H9 (cell line): ENCODE results near the gene SMIM1. TPM values are rescaled to one million over a fixed set of nuclear protein-coding genes. Genes with fewer than 3 reads are reported as not detected.
"Not testable (repeated sequence)": the region's sequence is repeated elsewhere in the genome, so short reads cannot be mapped to it uniquely, and the experiment has no call there.

Source experiments
- DNase-seq: peaks from one replicate; pipeline ENCODE4 v3.0.0-alpha.2; 2017
- H2AFZ ChIP-seq: one replicate; pipeline ENCODE4 v1.6.1; 2013; ENCODE audit warnings: mild to moderate bottlenecking, low read length, control low read depth, moderate library complexity
- H2AK5ac ChIP-seq: 2 replicates; pipeline ENCODE4 v1.6.1; 2013; ENCODE audit warnings: low read length, control low read depth, mixed read lengths; ENCODE audit not compliant: insufficient read length
- H2BK120ac ChIP-seq: one replicate; pipeline ENCODE4 v1.6.1; 2013; ENCODE audit warnings: low read depth, mild to moderate bottlenecking, low read length, control low read depth, inconsistent platforms; ENCODE audit not compliant: poor library complexity, severe bottlenecking
- H2BK12ac ChIP-seq: 2 replicates; pipeline ENCODE4 v1.6.1; 2013; ENCODE audit warnings: low read length, control low read depth, mixed read lengths, low read depth; ENCODE audit not compliant: insufficient read length
- H2BK15ac ChIP-seq: 2 replicates; pipeline ENCODE4 v1.6.1; 2013; ENCODE audit warnings: low read depth, low read length, control low read depth
- H2BK20ac ChIP-seq: one replicate; pipeline ENCODE4 v1.6.1; 2013; ENCODE audit warnings: low read depth, mild to moderate bottlenecking, low read length, control low read depth, inconsistent platforms; ENCODE audit not compliant: poor library complexity, severe bottlenecking
- H2BK5ac ChIP-seq: 2 replicates; pipeline ENCODE4 v1.6.1; 2013; ENCODE audit warnings: low read length, control low read depth, mixed read lengths; ENCODE audit not compliant: insufficient read length
- H3K14ac ChIP-seq: 2 replicates; pipeline ENCODE4 v1.6.1; 2013; ENCODE audit warnings: low read length, control low read depth; ENCODE audit not compliant: insufficient read depth
- H3K18ac ChIP-seq: 2 replicates; pipeline ENCODE4 v1.6.1; 2013; ENCODE audit warnings: low read depth, mild to moderate bottlenecking, mixed read lengths, low read length, control low read depth; ENCODE audit not compliant: insufficient read length
- H3K23ac ChIP-seq: 2 replicates; pipeline ENCODE4 v1.6.1; 2013; ENCODE audit warnings: low read length, control low read depth, mixed read lengths, low read depth; ENCODE audit not compliant: insufficient read length
- H3K23me2 ChIP-seq: 2 replicates; pipeline ENCODE4 v1.6.1; 2013; ENCODE audit warnings: low read depth, mild to moderate bottlenecking, mixed read lengths, low read length, control low read depth; ENCODE audit not compliant: insufficient read length, poor library complexity, severe bottlenecking
- H3K27ac ChIP-seq: 2 replicates; pipeline ENCODE4 v1.5.1; 2013; ENCODE audit warnings: low read length, control low read depth, mixed read lengths, low read depth; ENCODE audit not compliant: insufficient read length
- H3K27me3 ChIP-seq: 2 replicates; pipeline ENCODE4 v1.6.1; 2013; ENCODE audit warnings: low read length, control low read depth, inconsistent platforms; ENCODE audit not compliant: insufficient read depth
- H3K4ac ChIP-seq: 2 replicates; pipeline ENCODE4 v1.6.1; 2013; ENCODE audit warnings: low read depth, mild to moderate bottlenecking, control low read depth, inconsistent platforms, low read length, moderate library complexity
- H3K4me1 ChIP-seq: 2 replicates; pipeline ENCODE4 v1.6.1; 2013; ENCODE audit warnings: low read length, control low read depth, inconsistent platforms; ENCODE audit not compliant: insufficient read depth
- H3K4me2 ChIP-seq: 2 replicates; pipeline ENCODE4 v1.6.1; 2013; ENCODE audit warnings: low read length, control low read depth, mixed read lengths; ENCODE audit not compliant: insufficient read length, insufficient read depth
- H3K56ac ChIP-seq: 2 replicates; pipeline ENCODE4 v1.6.1; 2013; ENCODE audit warnings: low read depth, mild to moderate bottlenecking, mixed read lengths, low read length, control low read depth; ENCODE audit not compliant: insufficient read length
- H3K79me1 ChIP-seq: 2 replicates; pipeline ENCODE4 v1.6.1; 2013; ENCODE audit warnings: low read depth, mild to moderate bottlenecking, moderate library complexity, low read length, control low read depth, inconsistent platforms; ENCODE audit not compliant: insufficient read depth, poor library complexity, severe bottlenecking
- H3K79me2 ChIP-seq: 2 replicates; pipeline ENCODE4 v1.6.1; 2013; ENCODE audit warnings: low read length, control low read depth, inconsistent platforms; ENCODE audit not compliant: insufficient read depth
- H3K9ac ChIP-seq: 2 replicates; pipeline ENCODE4 v1.6.1; 2013; ENCODE audit warnings: low read length, control low read depth, mixed read lengths; ENCODE audit not compliant: insufficient read length; ENCODE audit errors: extremely low read depth
- H3K9me3 ChIP-seq: one replicate; pipeline ENCODE4 v1.6.1; 2013; ENCODE audit warnings: low read depth, low read length, inconsistent platforms; ENCODE audit not compliant: control insufficient read depth
- H3T11ph ChIP-seq: one replicate; pipeline ENCODE4 v1.6.1; 2013; ENCODE audit warnings: mild to moderate bottlenecking, low read length, control low read depth, inconsistent platforms
- H4K20me1 ChIP-seq: one replicate; pipeline ENCODE4 v1.6.1; 2013; ENCODE audit not compliant: control insufficient read depth, insufficient read length, insufficient read depth
- H4K5ac ChIP-seq: 2 replicates; pipeline ENCODE4 v1.6.1; 2013; ENCODE audit warnings: low read depth, mild to moderate bottlenecking, mixed read lengths, low read length, control low read depth; ENCODE audit not compliant: insufficient read length
- H4K8ac ChIP-seq: replicated peaks from 2 replicates; pipeline ENCODE4 v1.6.1; 2013; ENCODE audit warnings: low read length, control low read depth, mixed read lengths, low read depth; ENCODE audit not compliant: insufficient read length
- H4K91ac ChIP-seq: 2 replicates; pipeline ENCODE4 v1.6.1; 2013; ENCODE audit warnings: low read depth, mild to moderate bottlenecking, moderate library complexity, mixed read lengths, low read length, control low read depth; ENCODE audit not compliant: insufficient read length
- H3K27ac Mint-ChIP-seq, 3 experiments: 2 replicates in 2 of 3; 3 replicates in 1 of 3; pipeline ENCODE4 v1.8.0; 2020 to 2021; ENCODE audit warnings: mixed read lengths in 3 of 3, mild to moderate bottlenecking in 1 of 3, moderate library complexity in 1 of 3
- H3K27me3 Mint-ChIP-seq: 2 replicates; pipeline ENCODE4 v1.8.0; 2021; ENCODE audit warnings: low read depth, mild to moderate bottlenecking, moderate library complexity, mixed read lengths
- H3K36me3 Mint-ChIP-seq, 3 experiments: 2 replicates in 2 of 3; 3 replicates in 1 of 3; pipeline ENCODE4 v1.8.0; 2020 to 2021; ENCODE audit warnings: low read depth in 3 of 3, mixed read lengths in 3 of 3; ENCODE audit not compliant: insufficient read depth in 1 of 3
- H3K4me1 Mint-ChIP-seq, 2 experiments: 2 replicates each; pipeline ENCODE4 v1.8.0; 2020; ENCODE audit warnings: mixed read lengths in 2 of 2
- H3K4me3 Mint-ChIP-seq, 2 experiments: 2 replicates in 1 of 2; 3 replicates in 1 of 2; pipeline ENCODE4 v1.8.0; 2020 to 2021; ENCODE audit warnings: mild to moderate bottlenecking in 2 of 2, mixed read lengths in 2 of 2, moderate library complexity in 1 of 2
- H3K9me3 Mint-ChIP-seq, 2 experiments: 2 replicates in 1 of 2; 3 replicates in 1 of 2; pipeline ENCODE4 v1.8.0; 2020; ENCODE audit warnings: mild to moderate bottlenecking in 2 of 2, mixed read lengths in 2 of 2, moderate library complexity in 1 of 2
- WGBS: extraction: QIAGEN DNeasy Blood & Tissue Kit; methylation state at CpG from one replicate; pipeline ENCODE4 v1.1.7; 2013; ENCODE audit warnings: missing lambda C conversion rate, low lambda C conversion rate, mixed read lengths; ENCODE audit not compliant: insufficient read length; ENCODE audit errors: extremely low coverage; 5-methylcytosine and 5-hydroxymethylcytosine counted together
- total RNA-seq: library from RNA; stranded (reverse); gene quantifications from 2 replicates; pipeline ENCODE4 v1.2.1, GENCODE V29; 2021
- TF ChIP-seq, protein P1 (sequence below): fragments of 200-600 bp; sonication (generic); conservative IDR thresholded peaks from 3 replicates; pipeline ENCODE4 v1.8.0; 2021; ENCODE audit warnings: antibody characterized with exemption, mild to moderate bottlenecking

SMIM1 gene
- total RNA-seq, 1 experiment from 2014 or later: 5.3 TPM

DNA sequence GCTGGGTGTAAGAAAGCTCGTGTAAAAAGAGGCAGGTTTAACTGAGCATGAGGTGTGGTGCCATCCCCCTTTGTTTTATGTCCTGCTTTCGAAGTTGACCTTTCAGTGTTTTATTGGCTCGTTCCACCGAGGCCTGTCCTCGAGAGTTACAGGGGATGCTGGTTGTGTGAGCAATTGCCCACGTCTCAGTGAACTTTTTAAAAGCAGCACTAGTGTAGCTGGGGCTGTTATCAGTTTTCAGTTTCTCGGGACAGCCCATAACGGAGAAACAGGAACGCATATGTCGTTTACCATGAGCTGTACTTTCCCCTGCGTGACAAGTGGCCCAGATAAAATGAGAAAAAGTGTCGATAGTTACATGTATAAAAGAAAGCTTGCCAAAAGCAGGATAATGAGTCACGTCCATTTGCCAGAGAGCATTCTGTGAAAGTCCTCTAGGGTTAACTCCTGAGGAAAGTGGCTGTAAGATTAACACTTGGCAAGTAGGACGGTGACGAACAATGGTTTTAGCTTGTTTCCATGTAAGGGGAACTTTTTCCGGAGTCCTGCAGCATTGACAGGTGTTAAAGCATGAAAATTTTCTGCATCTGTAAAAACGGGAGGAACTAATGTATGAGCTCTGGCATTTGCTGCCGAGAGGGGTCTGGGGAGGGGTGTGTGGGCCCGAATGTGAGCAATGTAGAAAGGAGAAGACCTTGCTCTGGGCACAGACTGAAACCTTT, 31.5 kb downstream of the SMIM1 start:
- TF ChIP-seq, protein P1, sequence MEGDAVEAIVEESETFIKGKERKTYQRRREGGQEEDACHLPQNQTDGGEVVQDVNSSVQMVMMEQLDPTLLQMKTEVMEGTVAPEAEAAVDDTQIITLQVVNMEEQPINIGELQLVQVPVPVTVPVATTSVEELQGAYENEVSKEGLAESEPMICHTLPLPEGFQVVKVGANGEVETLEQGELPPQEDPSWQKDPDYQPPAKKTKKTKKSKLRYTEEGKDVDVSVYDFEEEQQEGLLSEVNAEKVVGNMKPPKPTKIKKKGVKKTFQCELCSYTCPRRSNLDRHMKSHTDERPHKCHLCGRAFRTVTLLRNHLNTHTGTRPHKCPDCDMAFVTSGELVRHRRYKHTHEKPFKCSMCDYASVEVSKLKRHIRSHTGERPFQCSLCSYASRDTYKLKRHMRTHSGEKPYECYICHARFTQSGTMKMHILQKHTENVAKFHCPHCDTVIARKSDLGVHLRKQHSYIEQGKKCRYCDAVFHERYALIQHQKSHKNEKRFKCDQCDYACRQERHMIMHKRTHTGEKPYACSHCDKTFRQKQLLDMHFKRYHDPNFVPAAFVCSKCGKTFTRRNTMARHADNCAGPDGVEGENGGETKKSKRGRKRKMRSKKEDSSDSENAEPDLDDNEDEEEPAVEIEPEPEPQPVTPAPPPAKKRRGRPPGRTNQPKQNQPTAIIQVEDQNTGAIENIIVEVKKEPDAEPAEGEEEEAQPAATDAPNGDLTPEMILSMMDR: no peak
- Mint-ChIP-seq H3K9me3 (peaks cover 59 to 62% of the 10 kb centered on the region in 2 experiments), H3K4me3 (no peak overlapping the region), H3K27me3 (peaks cover 39% of the 10 kb centered on the region), H3K36me3 (peaks cover 10 to 15% (median 14%) of the 10 kb centered on the region in 3 experiments), H3K27ac (no peak overlapping the region), H3K4me1 (peaks cover 0 to 2% of the 10 kb centered on the region in 2 experiments; a peak in 2 of 4 replicates)
- WGBS: no CpG with 5 or more reads among the region's 19 CpGs
- H3K27me3 ChIP-seq: no peaks in the 10 kb centered on the region
- no peak overlapping the region for H2AFZ ChIP-seq
- H4K5ac ChIP-seq: no peak overlapping the region
- no peak overlapping the region for H3K4me2 ChIP-seq
- H2BK5ac ChIP-seq: no peak overlapping the region
- no peak overlapping the region for H3K56ac ChIP-seq
- no peak overlapping the region for H3K27ac ChIP-seq
- no peak overlapping the region for H4K8ac ChIP-seq
- no peak overlapping the region for H2BK120ac ChIP-seq
- H3K14ac ChIP-seq: no peak overlapping the region
- no peak overlapping the region for H3T11ph ChIP-seq
- H4K91ac ChIP-seq: no peak overlapping the region
- peaks cover 13% of the 10 kb centered on the region for H3K9me3 ChIP-seq
- H2BK20ac ChIP-seq: no peak overlapping the region
- no peaks in the 10 kb centered on the region for H3K23me2 ChIP-seq
- no peak overlapping the region for H3K23ac ChIP-seq
- H2BK12ac ChIP-seq: no peak overlapping the region
- no peak overlapping the region for H3K4ac ChIP-seq
- H3K18ac ChIP-seq: no peak overlapping the region
- H3K79me1 ChIP-seq: no peaks in the 10 kb centered on the region
- no peak overlapping the region for H3K9ac ChIP-seq
- H2AK5ac ChIP-seq: no peak overlapping the region
- no peak overlapping the region for H2BK15ac ChIP-seq
- H3K79me2 ChIP-seq: no peaks in the 10 kb centered on the region
- no peaks in the 10 kb centered on the region for H3K4me1 ChIP-seq
- no peaks in the 10 kb centered on the region for H4K20me1 ChIP-seq
- no peak for DNase-seq

DNA sequence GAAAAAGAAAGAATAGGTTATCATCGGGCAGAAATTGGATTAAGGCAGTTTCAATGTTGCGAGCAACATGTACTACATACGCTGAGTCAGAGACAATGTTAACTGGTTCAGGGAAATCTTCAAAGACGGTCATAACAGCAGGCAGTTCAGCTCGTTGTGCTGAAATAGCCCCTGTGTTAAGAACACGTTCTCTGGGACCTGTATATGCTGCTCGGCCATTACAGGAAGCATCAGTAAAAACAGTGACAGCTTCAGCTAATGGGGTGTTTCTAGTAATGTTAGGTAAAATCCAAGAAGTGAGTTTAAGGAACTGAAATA, 32.0 kb downstream of the SMIM1 start:
- not testable (repeated sequence) for DNase-seq, H2BK120ac ChIP-seq, H3K4ac ChIP-seq, H4K5ac ChIP-seq, H3K4me3 Mint-ChIP-seq, H4K91ac ChIP-seq, H3K23ac ChIP-seq, H2AK5ac ChIP-seq, H3T11ph ChIP-seq, H3K4me1 Mint-ChIP-seq, H3K14ac ChIP-seq, H3K79me2 ChIP-seq, H4K8ac ChIP-seq, H2BK20ac ChIP-seq, H3K4me2 ChIP-seq, H3K27ac ChIP-seq, H3K56ac ChIP-seq, H2AFZ ChIP-seq, H3K18ac ChIP-seq, H3K9ac ChIP-seq, H4K20me1 ChIP-seq, H2BK12ac ChIP-seq, H3K79me1 ChIP-seq, H2BK5ac ChIP-seq, H3K27me3 ChIP-seq, H3K4me1 ChIP-seq, H2BK15ac ChIP-seq, H3K27ac Mint-ChIP-seq, H3K23me2 ChIP-seq
- peaks cover 13% of the 10 kb centered on the region for H3K9me3 ChIP-seq
- Mint-ChIP-seq H3K36me3 (peaks cover 10 to 15% (median 14%) of the 10 kb centered on the region in 3 experiments), H3K27me3 (peaks cover 38% of the 10 kb centered on the region), H3K9me3 (peaks cover 60 to 62% of the 10 kb centered on the region in 2 experiments)
- WGBS: no CpG with 5 or more reads among the region's 7 CpGs
